ENCODE results near the gene ADAMTS12.

The ADAMTS12 gene

GRCh38 chr5:33479311-33479710 is 412.5 kb downstream of the ADAMTS12 start:
- DNase-seq (ENCODE audit: low read depth in 2 of 2) = no peak

- DNase-seq (ENCODE audit: low read depth in 2 of 2) = no peak
Measured at GRCh38 chr5:33477816-33478215, 414.0 kb downstream of the ADAMTS12 start.

- DNase-seq (ENCODE audit: low read depth in 2 of 2) = no peak
Measured at GRCh38 chr5:33476992-33477391, 414.8 kb downstream of the ADAMTS12 start.

- no peak for DNase-seq (ENCODE audit: low read depth in 2 of 2)
Measured at GRCh38 chr5:33475706-33476105, 416.1 kb downstream of the ADAMTS12 start.

- DNase-seq (ENCODE audit: low read depth in 2 of 2) = no peak
Measured at GRCh38 chr5:33474931-33475499, 416.8 kb downstream of the ADAMTS12 start.

- DNase-seq (ENCODE audit: low read depth in 2 of 2) = no peak
Measured at GRCh38 chr5:33474004-33474403, 417.8 kb downstream of the ADAMTS12 start.

Data from stimulated activated CD8-positive, alpha-beta memory T cell treated with anti-CD3 and anti-CD28 coated beads, Interleukin-15, amount 100 ng/mL, for 4 hours (primary cell).